HepG2 (cell line): Measurements from ENCODE around the gene SNED1.

Experiments used
- ATF1 ChIP-seq: IDR thresholded peaks from 2 replicates; pipeline ENCODE4 v1.6.1; 2016; ENCODE audit warnings: mild to moderate bottlenecking, control low read depth
- ATF4 ChIP-seq, 2 experiments: fragments of 450-650 bp in 1 of 2; sonication (generic) in 1 of 2; formaldehyde crosslinking; IDR thresholded peaks; 2 replicates each; pipeline versions ENCODE4 v1.5.0 to v1.8.0; 2020 to 2022; ENCODE audit warnings: mild to moderate bottlenecking in 1 of 2, missing genetic modification reagents in 1 of 2
- CTCF ChIP-seq: sonication (generic); formaldehyde crosslinking; IDR thresholded peaks from 2 replicates; pipeline ENCODE4 v1.5.0; 2020; ENCODE audit warnings: mild to moderate bottlenecking, missing genetic modification reagents, moderate library complexity
- EZH2 ChIP-seq: conservative IDR thresholded peaks from 2 replicates; pipeline ENCODE4 v1.6.1; 2012; ENCODE audit warnings: mild to moderate bottlenecking, low read depth, low read length, moderate library complexity
- REST ChIP-seq, 2 experiments: IDR thresholded peaks; 2 replicates each; pipeline ENCODE4 v1.6.1; 2011 to 2012; ENCODE audit warnings: low read length in 2 of 2, borderline replicate concordance in 1 of 2, low read depth in 1 of 2, mild to moderate bottlenecking in 1 of 2, moderate library complexity in 1 of 2
- SALL1 ChIP-seq: sonication (generic); formaldehyde crosslinking; IDR thresholded peaks from 2 replicates; pipeline ENCODE4 v1.8.0; 2022; ENCODE audit warnings: mild to moderate bottlenecking, missing genetic modification reagents
- SIN3A ChIP-seq: IDR thresholded peaks from 2 replicates; pipeline ENCODE4 v1.6.1; 2011; ENCODE audit warnings: low read depth, mild to moderate bottlenecking, control low read depth, low read length, borderline replicate concordance
- SMAD1 ChIP-seq: sonication (generic); formaldehyde crosslinking; IDR thresholded peaks from 2 replicates; pipeline ENCODE4 v1.4.0; 2020; ENCODE audit warnings: missing genetic modification reagents, low read depth, mild to moderate bottlenecking, borderline replicate concordance
- TGIF2 ChIP-seq: IDR thresholded peaks from 2 replicates; pipeline ENCODE4 v1.6.1; 2016; ENCODE audit warnings: control low read depth, missing compliant biosample characterization
- ZBTB40 ChIP-seq, 2 experiments: fragments of 450-650 bp in 1 of 2; sonication (generic) in 1 of 2; formaldehyde crosslinking in 1 of 2; IDR thresholded peaks; 2 replicates each; pipeline versions ENCODE4 v1.6.1 to v1.8.0; 2016 to 2022; ENCODE audit warnings: antibody characterized with exemption in 1 of 2, mild to moderate bottlenecking in 1 of 2, missing genetic modification reagents in 1 of 2
- ZZZ3 ChIP-seq: sonication (generic); formaldehyde crosslinking; IDR thresholded peaks from 2 replicates; pipeline ENCODE4 v1.4.0; 2020; ENCODE audit warnings: missing genetic modification reagents, mild to moderate bottlenecking, borderline replicate concordance

GRCh38 chr2:240972201-240972600 lies 26.2 kb upstream of the SNED1 start:
- TF ChIP-seq ATF4 (CRISPR knock-in tag; IDR thresholded peaks at IDR 0.05) = no peak
- TF ChIP-seq ATF1 = no peak
- no peak for TF ChIP-seq TGIF2 (CRISPR knock-in tag)
- no peak for TF ChIP-seq EZH2
- TF ChIP-seq SALL1 = no peak
- TF ChIP-seq SMAD1 (CRISPR knock-in tag) = no peak
- TF ChIP-seq ZZZ3 (CRISPR knock-in tag) = no peak
- TF ChIP-seq SIN3A = no peak
- TF ChIP-seq REST (IDR thresholded peaks at IDR 0.05; ENCODE audit: borderline replicate concordance in 1 of 2, low read depth in 1 of 2, low read length in 2 of 2) = no peak
- TF ChIP-seq CTCF (CRISPR knock-in tag) = no peak
- TF ChIP-seq ZBTB40 (IDR thresholded peaks at IDR 0.05) = no peak
- no peak for TF ChIP-seq ZBTB40 (CRISPR knock-in tag; IDR thresholded peaks at IDR 0.05)
